Measurements from ENCODE around the gene RAB28. TPM values are rescaled to one million over a fixed set of nuclear protein-coding genes. Genes with fewer than 3 reads are reported as not detected.

The RAB28 gene
- total RNA-seq, 1 donor from 2014 or later = 11.9 TPM

GRCh38 chr4:13403833-13404232, 80.3 kb downstream of the RAB28 start:
- no peak for FAIRE-seq
- H3K4me3 Mint-ChIP-seq (ENCODE audit: unreplicated experiment) = no peak overlapping the region
- no peaks in the 10 kb centered on the region for H3K27me3 ChIP-seq (ENCODE audit: insufficient read depth, low read length)
- H3K36me3 ChIP-seq (ENCODE audit: insufficient read depth, low read length) = no peaks in the 10 kb centered on the region
- TF ChIP-seq EZH2 (IDR thresholded peaks at IDR 0.05; ENCODE audit: insufficient read depth, low read length) (no peak), CTCF (IDR thresholded peaks at IDR 0.05; ENCODE audit: insufficient read depth, low read depth, low read length) (no peak)
- no peak overlapping the region for H3K9ac ChIP-seq (ENCODE audit: low read length)
- no peaks in the 10 kb centered on the region for H3K4me1 ChIP-seq (ENCODE audit: insufficient read depth, low read length)
- H3K4me1 Mint-ChIP-seq (ENCODE audit: low read depth, unreplicated experiment) = peaks cover 9% of the 10 kb centered on the region
- H2AFZ ChIP-seq (ENCODE audit: low read depth, low read length) = no peak overlapping the region
- H3K27me3 Mint-ChIP-seq (ENCODE audit: low read depth, unreplicated experiment) = no peaks in the 10 kb centered on the region
- H3K9me3 ChIP-seq (ENCODE audit: insufficient read depth, low read depth, low read length) = no peaks in the 10 kb centered on the region
- no peak overlapping the region for H3K27ac Mint-ChIP-seq (ENCODE audit: unreplicated experiment)
- H3K36me3 Mint-ChIP-seq (ENCODE audit: low read depth, unreplicated experiment) = peaks cover 4% of the 10 kb centered on the region
- peaks cover 2% of the 10 kb centered on the region for H3K9me3 Mint-ChIP-seq (ENCODE audit: unreplicated experiment)
- no peaks in the 10 kb centered on the region for H4K20me1 ChIP-seq (ENCODE audit: insufficient read depth, low read length)
- H3K27ac ChIP-seq (ENCODE audit: low read depth, low read length) = no peak overlapping the region
- H3K79me2 ChIP-seq (ENCODE audit: insufficient read depth, low read length) = no peaks in the 10 kb centered on the region
- H3K4me2 ChIP-seq (ENCODE audit: low read length) = no peak overlapping the region
- DNase-seq (ENCODE audit: low read depth) = no peak
- H3K4me3 ChIP-seq (ENCODE audit: insufficient read depth, low read depth, low read length) = no peak overlapping the region

GRCh38 chr4:13403326-13403725, 80.8 kb downstream of the RAB28 start:
- Histone ChIP-seq H4K20me1 (ENCODE audit: insufficient read depth, low read length) (no peaks in the 10 kb centered on the region), H3K9me3 (ENCODE audit: insufficient read depth, low read depth, low read length) (no peaks in the 10 kb centered on the region), H3K27me3 (ENCODE audit: insufficient read depth, low read length) (no peaks in the 10 kb centered on the region), H3K4me3 (ENCODE audit: insufficient read depth, low read depth, low read length) (no peak overlapping the region), H3K4me2 (ENCODE audit: low read length) (no peak overlapping the region), H3K36me3 (ENCODE audit: insufficient read depth, low read length) (no peaks in the 10 kb centered on the region), H3K9ac (ENCODE audit: low read length) (no peak overlapping the region), H2AFZ (ENCODE audit: low read depth, low read length) (no peak overlapping the region), H3K4me1 (ENCODE audit: insufficient read depth, low read length) (no peaks in the 10 kb centered on the region), H3K79me2 (ENCODE audit: insufficient read depth, low read length) (no peaks in the 10 kb centered on the region), H3K27ac (ENCODE audit: low read depth, low read length) (no peak overlapping the region)
- no peak for DNase-seq (ENCODE audit: low read depth)
- FAIRE-seq = no peak
- Mint-ChIP-seq H3K27ac (ENCODE audit: unreplicated experiment) (no peak overlapping the region), H3K9me3 (ENCODE audit: unreplicated experiment) (peaks cover 2% of the 10 kb centered on the region), H3K4me1 (ENCODE audit: low read depth, unreplicated experiment) (peaks cover 10% of the 10 kb centered on the region), H3K36me3 (ENCODE audit: low read depth, unreplicated experiment) (peaks cover 4% of the 10 kb centered on the region), H3K4me3 (ENCODE audit: unreplicated experiment) (no peak overlapping the region), H3K27me3 (ENCODE audit: low read depth, unreplicated experiment) (no peaks in the 10 kb centered on the region)
- no peak for TF ChIP-seq EZH2 (IDR thresholded peaks at IDR 0.05; ENCODE audit: insufficient read depth, low read length)
- no peak for TF ChIP-seq CTCF (IDR thresholded peaks at IDR 0.05; ENCODE audit: insufficient read depth, low read depth, low read length)

GRCh38 chr4:13399257-13399656, 84.9 kb downstream of the RAB28 start:
- H3K27me3 ChIP-seq (ENCODE audit: insufficient read depth, low read length) = no peaks in the 10 kb centered on the region
- H3K36me3 ChIP-seq (ENCODE audit: insufficient read depth, low read length) = no peaks in the 10 kb centered on the region
- no peak overlapping the region for H3K4me3 ChIP-seq (ENCODE audit: insufficient read depth, low read depth, low read length)
- no peak overlapping the region for H3K4me2 ChIP-seq (ENCODE audit: low read length)
- peak overlapping the region; percentile 37 for H3K27ac Mint-ChIP-seq (ENCODE audit: unreplicated experiment)
- no peaks in the 10 kb centered on the region for H3K9me3 ChIP-seq (ENCODE audit: insufficient read depth, low read depth, low read length)
- DNase-seq (ENCODE audit: low read depth) (peak; percentile 32), FAIRE-seq (peak; percentile 65)
- no peaks in the 10 kb centered on the region for H3K9me3 Mint-ChIP-seq (ENCODE audit: unreplicated experiment)
- peaks cover 10% of the 10 kb centered on the region for H3K4me1 Mint-ChIP-seq (ENCODE audit: low read depth, unreplicated experiment)
- no peak overlapping the region for H3K9ac ChIP-seq (ENCODE audit: low read length)
- H3K4me3 Mint-ChIP-seq (ENCODE audit: unreplicated experiment) = no peak overlapping the region
- peaks cover under 1% of the 10 kb centered on the region for H3K79me2 ChIP-seq (ENCODE audit: insufficient read depth, low read length)
- no peaks in the 10 kb centered on the region for H3K4me1 ChIP-seq (ENCODE audit: insufficient read depth, low read length)
- H4K20me1 ChIP-seq (ENCODE audit: insufficient read depth, low read length) = peaks cover 3% of the 10 kb centered on the region
- H3K27me3 Mint-ChIP-seq (ENCODE audit: low read depth, unreplicated experiment) = no peaks in the 10 kb centered on the region
- TF ChIP-seq CTCF (IDR thresholded peaks at IDR 0.05; ENCODE audit: insufficient read depth, low read depth, low read length) = no peak
- no peak for TF ChIP-seq EZH2 (IDR thresholded peaks at IDR 0.05; ENCODE audit: insufficient read depth, low read length)
- no peak overlapping the region for H3K27ac ChIP-seq (ENCODE audit: low read depth, low read length)
- peaks cover 1% of the 10 kb centered on the region for H3K36me3 Mint-ChIP-seq (ENCODE audit: low read depth, unreplicated experiment)
- no peak overlapping the region for H2AFZ ChIP-seq (ENCODE audit: low read depth, low read length)
